ENCODE measurements around the gene CCDC57.

DNA sequence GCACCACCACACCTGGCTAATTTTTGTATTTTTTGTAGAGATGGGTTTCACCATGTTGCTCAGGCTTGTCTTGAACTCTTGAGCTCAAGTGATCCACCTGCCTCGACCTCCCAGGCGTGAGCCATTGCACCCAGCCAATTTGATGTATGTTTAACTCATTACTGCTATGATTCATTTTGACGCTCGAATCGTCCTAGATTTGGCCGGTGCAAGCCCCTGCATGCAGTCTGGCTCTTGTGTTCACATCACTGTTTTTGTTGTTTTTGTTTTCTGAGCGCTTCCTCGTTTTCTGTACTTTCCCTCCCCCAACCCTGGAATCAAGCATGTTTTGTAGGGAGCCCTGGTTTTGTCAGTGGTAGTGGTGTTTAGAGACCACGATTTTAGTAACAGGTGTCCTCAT, 139.2 kb downstream of the CCDC57 start:
- TF ChIP-seq, protein P1, sequence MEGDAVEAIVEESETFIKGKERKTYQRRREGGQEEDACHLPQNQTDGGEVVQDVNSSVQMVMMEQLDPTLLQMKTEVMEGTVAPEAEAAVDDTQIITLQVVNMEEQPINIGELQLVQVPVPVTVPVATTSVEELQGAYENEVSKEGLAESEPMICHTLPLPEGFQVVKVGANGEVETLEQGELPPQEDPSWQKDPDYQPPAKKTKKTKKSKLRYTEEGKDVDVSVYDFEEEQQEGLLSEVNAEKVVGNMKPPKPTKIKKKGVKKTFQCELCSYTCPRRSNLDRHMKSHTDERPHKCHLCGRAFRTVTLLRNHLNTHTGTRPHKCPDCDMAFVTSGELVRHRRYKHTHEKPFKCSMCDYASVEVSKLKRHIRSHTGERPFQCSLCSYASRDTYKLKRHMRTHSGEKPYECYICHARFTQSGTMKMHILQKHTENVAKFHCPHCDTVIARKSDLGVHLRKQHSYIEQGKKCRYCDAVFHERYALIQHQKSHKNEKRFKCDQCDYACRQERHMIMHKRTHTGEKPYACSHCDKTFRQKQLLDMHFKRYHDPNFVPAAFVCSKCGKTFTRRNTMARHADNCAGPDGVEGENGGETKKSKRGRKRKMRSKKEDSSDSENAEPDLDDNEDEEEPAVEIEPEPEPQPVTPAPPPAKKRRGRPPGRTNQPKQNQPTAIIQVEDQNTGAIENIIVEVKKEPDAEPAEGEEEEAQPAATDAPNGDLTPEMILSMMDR (IDR thresholded peaks at IDR 0.05) = no peak
- TF ChIP-seq POLR2A (IDR thresholded peaks at IDR 0.05) = no peak

Data from heart left ventricle (tissue), 13 donors.